ENCODE measurements around the gene MEG3. TPM values are rescaled to one million over a fixed set of nuclear protein-coding genes. Genes with fewer than 3 reads are reported as not detected.

The MEG3 gene
- total RNA-seq, 2 donors from 2014 or later, result 5.3 to 15.3 TPM

- Mint-ChIP-seq H3K4me3 (no peak overlapping the region), H3K27me3 (ENCODE audit: insufficient read depth) (no peaks in the 10 kb centered on the region), H3K27ac (no peak overlapping the region), H3K36me3 (ENCODE audit: low read depth) (peaks cover 4% of the 10 kb centered on the region), H3K4me1 (peaks cover 16% of the 10 kb centered on the region), H3K9me3 (peaks cover 61% of the 10 kb centered on the region)
- H3K27ac ChIP-seq (ENCODE audit: low read depth, low read length), result no peak overlapping the region
- TF ChIP-seq CTCF (conservative IDR thresholded peaks at IDR 0.05), result no peak
- no peak for DNase-seq
- 94 to 95% methylated on average over 19 to 21 of the region's 21 CpGs for WGBS, 2 experiments (ENCODE audit: insufficient coverage in 1 of 2, insufficient read length in 1 of 2)
- H3K9me3 ChIP-seq (ENCODE audit: control insufficient read depth, low read length), result peaks cover 53% of the 10 kb centered on the region
- H3K9ac ChIP-seq (ENCODE audit: extremely low read depth, low read length, poor library complexity, severe bottlenecking), result no peak overlapping the region
- H3K27me3 ChIP-seq (ENCODE audit: control insufficient read depth, insufficient read depth, low read length, poor library complexity, severe bottlenecking), result no peaks in the 10 kb centered on the region
- H3K4me1 ChIP-seq (ENCODE audit: control insufficient read depth, insufficient read depth, low read length), result peaks cover 8% of the 10 kb centered on the region
- no peaks in the 10 kb centered on the region for H3K36me3 ChIP-seq (ENCODE audit: control insufficient read depth, insufficient read depth, low read length)
- H3K4me3 ChIP-seq (ENCODE audit: low read length), result no peak overlapping the region
Measured at GRCh38 chr14:100810861-100811461, 15.0 kb upstream of the MEG3 start.

GRCh38 chr14:100813291-100813690, 12.6 kb upstream of the MEG3 start:
- Mint-ChIP-seq H3K36me3 (ENCODE audit: low read depth) (peaks cover 4% of the 10 kb centered on the region), H3K9me3 (peaks cover 45% of the 10 kb centered on the region), H3K4me1 (peaks cover 37% of the 10 kb centered on the region), H3K27me3 (ENCODE audit: insufficient read depth) (no peaks in the 10 kb centered on the region), H3K4me3 (no peak overlapping the region), H3K27ac (no peak overlapping the region)
- 94 to 96% methylated on average over 7 to 10 of the region's 10 CpGs for WGBS, 2 experiments (ENCODE audit: insufficient coverage in 1 of 2, insufficient read length in 1 of 2)
- no peak for TF ChIP-seq CTCF (conservative IDR thresholded peaks at IDR 0.05)
- H3K27me3 ChIP-seq (ENCODE audit: control insufficient read depth, insufficient read depth, low read length, poor library complexity, severe bottlenecking), result no peaks in the 10 kb centered on the region
- H3K4me3 ChIP-seq (ENCODE audit: low read length), result no peak overlapping the region
- no peak for DNase-seq
- H3K4me1 ChIP-seq (ENCODE audit: control insufficient read depth, insufficient read depth, low read length), result peaks cover 23% of the 10 kb centered on the region
- H3K9me3 ChIP-seq (ENCODE audit: control insufficient read depth, low read length), result peaks cover 40% of the 10 kb centered on the region
- no peaks in the 10 kb centered on the region for H3K36me3 ChIP-seq (ENCODE audit: control insufficient read depth, insufficient read depth, low read length)
- no peak overlapping the region for H3K9ac ChIP-seq (ENCODE audit: extremely low read depth, low read length, poor library complexity, severe bottlenecking)
- no peak overlapping the region for H3K27ac ChIP-seq (ENCODE audit: low read depth, low read length)

DNA sequence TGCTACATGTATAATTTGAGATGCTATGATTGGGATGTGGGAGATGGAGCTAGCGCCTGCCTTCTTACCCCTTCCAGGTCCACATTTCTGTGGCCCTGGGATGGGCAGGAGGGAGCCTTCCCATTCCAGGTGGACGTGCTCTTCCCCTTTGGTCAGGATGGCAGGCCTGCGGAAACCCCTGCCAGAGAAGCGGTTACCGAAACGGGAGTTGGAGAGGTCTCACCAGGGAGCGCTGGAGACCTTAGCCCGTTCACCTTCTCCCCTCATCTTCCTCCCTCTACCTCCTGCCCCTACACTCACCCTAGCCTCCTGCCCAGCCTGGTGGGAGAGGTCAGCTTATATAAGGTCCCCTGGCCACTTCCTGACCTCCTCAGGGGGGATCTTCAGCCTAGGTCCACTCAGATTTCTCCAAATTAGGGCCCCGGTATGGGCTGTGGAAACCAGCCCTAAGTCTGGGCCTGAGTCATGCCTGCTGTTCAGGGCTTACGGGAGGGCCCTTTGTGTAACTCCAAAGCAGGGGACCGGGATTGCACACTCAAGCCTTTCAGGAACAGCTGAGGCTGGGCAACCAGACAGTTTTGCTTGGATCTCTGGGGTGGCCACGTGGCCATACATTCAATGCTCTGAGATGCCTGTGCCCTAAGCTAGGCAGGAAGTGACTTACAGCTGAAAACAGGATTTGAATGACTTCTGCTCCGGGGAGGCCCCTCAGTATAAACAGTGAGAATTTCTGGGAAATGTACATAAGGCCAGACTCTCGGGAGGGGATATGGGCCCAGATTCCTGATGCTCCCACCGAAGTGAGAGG, 10.2 kb upstream of the MEG3 start:
- H3K9me3 Mint-ChIP-seq, result peaks cover 21% of the 10 kb centered on the region
- H3K36me3 Mint-ChIP-seq (ENCODE audit: low read depth), result no peaks in the 10 kb centered on the region
- H3K36me3 ChIP-seq (ENCODE audit: control insufficient read depth, insufficient read depth, low read length), result no peaks in the 10 kb centered on the region
- H3K9me3 ChIP-seq (ENCODE audit: control insufficient read depth, low read length), result peaks cover 17% of the 10 kb centered on the region
- H3K9ac ChIP-seq (ENCODE audit: extremely low read depth, low read length, poor library complexity, severe bottlenecking), result no peak overlapping the region
- peaks cover 39% of the 10 kb centered on the region for H3K4me1 Mint-ChIP-seq
- DNase-seq, result no peak
- no peak overlapping the region for H3K4me3 ChIP-seq (ENCODE audit: low read length)
- no peak overlapping the region for H3K27ac ChIP-seq (ENCODE audit: low read depth, low read length)
- WGBS, 2 experiments (ENCODE audit: insufficient coverage in 1 of 2, insufficient read length in 1 of 2), result 90 to 93% methylated on average over 11 to 15 of the region's 15 CpGs
- H3K27ac Mint-ChIP-seq, result peak overlapping the region; percentile 66
- H3K4me1 ChIP-seq (ENCODE audit: control insufficient read depth, insufficient read depth, low read length), result peaks cover 25% of the 10 kb centered on the region
- no peaks in the 10 kb centered on the region for H3K27me3 ChIP-seq (ENCODE audit: control insufficient read depth, insufficient read depth, low read length, poor library complexity, severe bottlenecking)
- no peak for TF ChIP-seq CTCF (conservative IDR thresholded peaks at IDR 0.05)
- no peaks in the 10 kb centered on the region for H3K27me3 Mint-ChIP-seq (ENCODE audit: insufficient read depth)
- H3K4me3 Mint-ChIP-seq, result no peak overlapping the region
